ENCODE data around the gene NAALADL2.
"Not testable (repeated sequence)": the region's sequence is repeated elsewhere in the genome, so short reads cannot be mapped to it uniquely, and the experiment has no call there.

NAALADL2 gene

GRCh38 chr3:175068587-175068986 lies 209.5 kb downstream of the NAALADL2 start:
- Histone ChIP-seq H3K9me3 (ENCODE audit: control extremely low read depth in 1 of 5, control insufficient read depth in 4 of 5, insufficient read depth in 2 of 5, low read depth in 1 of 5, low read length in 4 of 5) (peaks cover 0 to 2% (median 0%) of the 10 kb centered on the region in 5 experiments), H3K27ac (ENCODE audit: insufficient read depth in 1 of 2, low read depth in 1 of 2, low read length in 2 of 2, poor library complexity in 1 of 2, severe bottlenecking in 2 of 2) (no peak overlapping the region), H3K4me1 (ENCODE audit: control extremely low read depth in 1 of 4, control insufficient read depth in 4 of 4, insufficient read depth in 4 of 4, low read length in 3 of 4) (no peaks in the 10 kb centered on the region), H3K4me3 (ENCODE audit: control insufficient read depth in 1 of 7, extremely low read depth in 1 of 7, insufficient read depth in 4 of 7, low read depth in 2 of 7, low read length in 6 of 7) (no peak overlapping the region), H3K36me3 (ENCODE audit: control insufficient read depth in 4 of 4, insufficient read depth in 4 of 4, low read length in 3 of 4) (no peaks in the 10 kb centered on the region), H3K27me3 (replicated peaks in 2 of 5; ENCODE audit: control insufficient read depth in 4 of 5, insufficient read depth in 5 of 5, low read length in 4 of 5) (no peaks in the 10 kb centered on the region)
- no CpG with 5 or more reads among the region's 3 CpGs for WGBS (ENCODE audit: insufficient coverage)
- POLR2A ChIA-PET = no interaction called here
- CTCF ChIA-PET = no interaction called here
- DNase-seq = no peak

GRCh38 chr3:175070946-175071345 lies 211.8 kb downstream of the NAALADL2 start:
- CTCF ChIA-PET = no interaction called here
- POLR2A ChIA-PET = no interaction called here
- Histone ChIP-seq H3K36me3 (ENCODE audit: control insufficient read depth in 4 of 4, insufficient read depth in 4 of 4, low read length in 3 of 4) (no peaks in the 10 kb centered on the region), H3K9me3 (ENCODE audit: control extremely low read depth in 1 of 5, control insufficient read depth in 4 of 5, insufficient read depth in 2 of 5, low read depth in 1 of 5, low read length in 4 of 5) (peaks cover 0 to 2% (median 0%) of the 10 kb centered on the region in 5 experiments), H3K27ac (ENCODE audit: insufficient read depth in 1 of 2, low read depth in 1 of 2, low read length in 2 of 2, poor library complexity in 1 of 2, severe bottlenecking in 2 of 2) (no peak overlapping the region), H3K27me3 (replicated peaks in 2 of 5; ENCODE audit: control insufficient read depth in 4 of 5, insufficient read depth in 5 of 5, low read length in 4 of 5) (no peaks in the 10 kb centered on the region), H3K4me1 (ENCODE audit: control extremely low read depth in 1 of 4, control insufficient read depth in 4 of 4, insufficient read depth in 4 of 4, low read length in 3 of 4) (no peaks in the 10 kb centered on the region), H3K4me3 (ENCODE audit: control insufficient read depth in 1 of 7, extremely low read depth in 1 of 7, insufficient read depth in 4 of 7, low read depth in 2 of 7, low read length in 6 of 7) (no peak overlapping the region)
- no peak for DNase-seq
- 100% methylated on average over 1 of the region's 3 CpGs for WGBS (ENCODE audit: insufficient coverage)

GRCh38 chr3:175073219-175073905 lies 214.2 kb downstream of the NAALADL2 start:
- Histone ChIP-seq H3K27me3 (replicated peaks in 2 of 5; ENCODE audit: control insufficient read depth in 4 of 5, insufficient read depth in 5 of 5, low read length in 4 of 5) (no peaks in the 10 kb centered on the region), H3K9me3 (ENCODE audit: control extremely low read depth in 1 of 5, control insufficient read depth in 4 of 5, insufficient read depth in 2 of 5, low read depth in 1 of 5, low read length in 4 of 5) (peaks cover 0 to 2% (median 0%) of the 10 kb centered on the region in 5 experiments), H3K36me3 (ENCODE audit: control insufficient read depth in 4 of 4, insufficient read depth in 4 of 4, low read length in 3 of 4) (no peaks in the 10 kb centered on the region), H3K27ac (ENCODE audit: insufficient read depth in 1 of 2, low read depth in 1 of 2, low read length in 2 of 2, poor library complexity in 1 of 2, severe bottlenecking in 2 of 2) (no peak overlapping the region), H3K4me1 (ENCODE audit: control extremely low read depth in 1 of 4, control insufficient read depth in 4 of 4, insufficient read depth in 4 of 4, low read length in 3 of 4) (no peaks in the 10 kb centered on the region), H3K4me3 (ENCODE audit: control insufficient read depth in 1 of 7, extremely low read depth in 1 of 7, insufficient read depth in 4 of 7, low read depth in 2 of 7, low read length in 6 of 7) (no peak overlapping the region)
- ChIA-PET CTCF (no interaction called here), POLR2A (interaction anchor here (0.6 kb wide), 1 partner anchor 1619 kb away, joined by 3 read pairs; no protein-coding TSS in a partner anchor)
- DNase-seq = no peak
- WGBS (ENCODE audit: insufficient coverage) = no CpG with 5 or more reads among the region's 6 CpGs

GRCh38 chr3:175075269-175075668 lies 216.1 kb downstream of the NAALADL2 start:
- H3K36me3 ChIP-seq (ENCODE audit: control insufficient read depth in 4 of 4, insufficient read depth in 4 of 4, low read length in 3 of 4) = no peaks in the 10 kb centered on the region
- H3K27me3 ChIP-seq (replicated peaks in 2 of 5; ENCODE audit: control insufficient read depth in 4 of 5, insufficient read depth in 5 of 5, low read length in 4 of 5) = no peaks in the 10 kb centered on the region
- ChIA-PET POLR2A (no interaction called here), CTCF (no interaction called here)
- no peaks in the 10 kb centered on the region for H3K9me3 ChIP-seq (ENCODE audit: control extremely low read depth in 1 of 5, control insufficient read depth in 4 of 5, insufficient read depth in 2 of 5, low read depth in 1 of 5, low read length in 4 of 5)
- H3K27ac ChIP-seq (ENCODE audit: insufficient read depth in 1 of 2, low read depth in 1 of 2, low read length in 2 of 2, poor library complexity in 1 of 2, severe bottlenecking in 2 of 2) = no peak overlapping the region
- DNase-seq = no peak
- no peaks in the 10 kb centered on the region for H3K4me1 ChIP-seq (ENCODE audit: control extremely low read depth in 1 of 4, control insufficient read depth in 4 of 4, insufficient read depth in 4 of 4, low read length in 3 of 4)
- no peak overlapping the region for H3K4me3 ChIP-seq (ENCODE audit: control insufficient read depth in 1 of 7, extremely low read depth in 1 of 7, insufficient read depth in 4 of 7, low read depth in 2 of 7, low read length in 6 of 7)

GRCh38 chr3:175077216-175077615 lies 218.1 kb downstream of the NAALADL2 start:
- WGBS (ENCODE audit: insufficient coverage) = 60% methylated on average over 1 of the region's 3 CpGs
- Histone ChIP-seq H3K36me3 (ENCODE audit: control insufficient read depth in 4 of 4, insufficient read depth in 4 of 4, low read length in 3 of 4) (no peaks in the 10 kb centered on the region), H3K27ac (ENCODE audit: insufficient read depth in 1 of 2, low read depth in 1 of 2, low read length in 2 of 2, poor library complexity in 1 of 2, severe bottlenecking in 2 of 2) (no peak overlapping the region), H3K9me3 (ENCODE audit: control extremely low read depth in 1 of 5, control insufficient read depth in 4 of 5, insufficient read depth in 2 of 5, low read depth in 1 of 5, low read length in 4 of 5) (no peaks in the 10 kb centered on the region), H3K27me3 (replicated peaks in 2 of 5; ENCODE audit: control insufficient read depth in 4 of 5, insufficient read depth in 5 of 5, low read length in 4 of 5) (no peaks in the 10 kb centered on the region), H3K4me1 (ENCODE audit: control extremely low read depth in 1 of 4, control insufficient read depth in 4 of 4, insufficient read depth in 4 of 4, low read length in 3 of 4) (no peaks in the 10 kb centered on the region), H3K4me3 (ENCODE audit: control insufficient read depth in 1 of 7, extremely low read depth in 1 of 7, insufficient read depth in 4 of 7, low read depth in 2 of 7, low read length in 6 of 7) (no peak overlapping the region)
- ChIA-PET CTCF (no interaction called here), POLR2A (no interaction called here)
- DNase-seq = no peak

GRCh38 chr3:175082631-175083030 lies 223.5 kb downstream of the NAALADL2 start:
- no peaks in the 10 kb centered on the region for H3K36me3 ChIP-seq (ENCODE audit: control insufficient read depth in 4 of 4, insufficient read depth in 4 of 4, low read length in 3 of 4)
- POLR2A ChIA-PET = no interaction called here
- no peaks in the 10 kb centered on the region for H3K27me3 ChIP-seq (replicated peaks in 2 of 5; ENCODE audit: control insufficient read depth in 4 of 5, insufficient read depth in 5 of 5, low read length in 4 of 5)
- H3K4me3 ChIP-seq (ENCODE audit: control insufficient read depth in 1 of 7, extremely low read depth in 1 of 7, insufficient read depth in 4 of 7, low read depth in 2 of 7, low read length in 6 of 7) = no peak overlapping the region
- DNase-seq = no peak
- H3K27ac ChIP-seq (ENCODE audit: insufficient read depth in 1 of 2, low read depth in 1 of 2, low read length in 2 of 2, poor library complexity in 1 of 2, severe bottlenecking in 2 of 2) = no peak overlapping the region
- H3K9me3 ChIP-seq (ENCODE audit: control extremely low read depth in 1 of 5, control insufficient read depth in 4 of 5, insufficient read depth in 2 of 5, low read depth in 1 of 5, low read length in 4 of 5) = no peaks in the 10 kb centered on the region
- CTCF ChIA-PET = no interaction called here
- H3K4me1 ChIP-seq (ENCODE audit: control extremely low read depth in 1 of 4, control insufficient read depth in 4 of 4, insufficient read depth in 4 of 4, low read length in 3 of 4) = no peaks in the 10 kb centered on the region

GRCh38 chr3:175087128-175087527 lies 228.0 kb downstream of the NAALADL2 start:
- H3K36me3 ChIP-seq (ENCODE audit: control insufficient read depth in 4 of 4, insufficient read depth in 4 of 4, low read length in 3 of 4); H3K4me3 ChIP-seq (ENCODE audit: control insufficient read depth in 1 of 7, extremely low read depth in 1 of 7, insufficient read depth in 4 of 7, low read depth in 2 of 7, low read length in 6 of 7); DNase-seq; H3K9me3 ChIP-seq (ENCODE audit: control extremely low read depth in 1 of 5, control insufficient read depth in 4 of 5, insufficient read depth in 2 of 5, low read depth in 1 of 5, low read length in 4 of 5); H3K27ac ChIP-seq (ENCODE audit: insufficient read depth in 1 of 2, low read depth in 1 of 2, low read length in 2 of 2, poor library complexity in 1 of 2, severe bottlenecking in 2 of 2); POLR2A ChIA-PET; H3K27me3 ChIP-seq (replicated peaks in 2 of 5; ENCODE audit: control insufficient read depth in 4 of 5, insufficient read depth in 5 of 5, low read length in 4 of 5); H3K4me1 ChIP-seq (ENCODE audit: control extremely low read depth in 1 of 4, control insufficient read depth in 4 of 4, insufficient read depth in 4 of 4, low read length in 3 of 4); CTCF ChIA-PET: not testable (repeated sequence)
- 92% methylated on average over 13 of the region's 19 CpGs for WGBS (ENCODE audit: insufficient coverage)

Measured in common myeloid progenitor, CD34-positive (primary cell).